HUES64 (cell line): ENCODE data around the gene KCNQ5.

Experiments used
- H3K27ac ChIP-seq: 2 replicates; pipeline ENCODE4 v1.7.0; 2013; ENCODE audit warnings: low read depth, low read length, inconsistent platforms
- H3K27me3 ChIP-seq: 2 replicates; pipeline ENCODE4 v1.6.1; 2013; ENCODE audit warnings: mild to moderate bottlenecking, low read length; ENCODE audit not compliant: insufficient read depth
- H3K36me3 ChIP-seq: 2 replicates; pipeline ENCODE4 v1.6.1; 2013; ENCODE audit warnings: mild to moderate bottlenecking, low read length; ENCODE audit not compliant: insufficient read depth
- H3K4me1 ChIP-seq: 2 replicates; pipeline ENCODE4 v1.6.1; 2013; ENCODE audit warnings: mild to moderate bottlenecking, low read length, moderate library complexity; ENCODE audit not compliant: insufficient read depth
- H3K4me3 ChIP-seq: 2 replicates; pipeline ENCODE4 v1.5.1; 2013; ENCODE audit warnings: mild to moderate bottlenecking, low read length, moderate library complexity
- H3K9ac ChIP-seq: 2 replicates; pipeline ENCODE4 v1.6.1; 2013; ENCODE audit warnings: mild to moderate bottlenecking, low read depth, low read length
- H3K9me3 ChIP-seq: 2 replicates; pipeline ENCODE4 v1.6.1; 2013; ENCODE audit warnings: low read depth, low read length; ENCODE audit not compliant: insufficient read depth
- WGBS: fragments of 150-250, 120-280 bp; methylation state at CpG from one replicate; pipeline ENCODE4 v1.1.7; 2013; ENCODE audit warnings: missing lambda C conversion rate; 5-methylcytosine and 5-hydroxymethylcytosine counted together

The KCNQ5 gene

DNA sequence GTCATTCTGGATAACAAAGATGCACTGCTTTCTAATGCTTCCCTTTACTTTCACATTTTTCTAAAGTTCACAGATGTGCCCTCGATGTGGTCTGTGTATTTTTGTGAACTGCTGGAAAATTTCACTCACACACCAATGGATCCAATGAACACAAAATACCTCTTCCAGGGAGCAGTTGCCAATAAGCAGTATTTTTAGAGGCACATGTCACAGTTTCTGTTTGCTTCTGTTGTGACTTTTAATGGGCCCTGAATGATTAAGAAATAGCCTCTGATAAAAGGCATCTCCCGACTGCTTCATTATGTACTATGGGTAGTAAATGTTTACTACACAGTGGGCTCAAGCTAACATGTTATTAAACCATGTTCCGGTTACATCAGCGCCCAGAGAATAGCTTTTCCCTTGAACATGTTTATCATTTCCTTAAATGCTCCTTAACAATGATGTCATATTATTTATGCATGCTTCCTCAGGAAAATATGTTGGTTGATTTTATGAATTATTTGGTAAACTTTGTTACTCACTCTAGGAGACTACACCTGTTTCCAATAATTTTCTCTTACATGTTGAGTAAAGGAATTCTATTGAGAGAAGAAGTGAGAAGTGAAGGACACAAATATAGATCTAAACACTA is 188.0 kb downstream of the KCNQ5 start:
- Histone ChIP-seq H3K4me1 (peaks cover 11% of the 10 kb centered on the region), H3K36me3 (no peaks in the 10 kb centered on the region), H3K27ac (no peak overlapping the region), H3K4me3 (no peak overlapping the region), H3K9me3 (no peaks in the 10 kb centered on the region), H3K27me3 (no peaks in the 10 kb centered on the region), H3K9ac (no peak overlapping the region)
- 97% methylated on average over 4 of the region's 4 CpGs for WGBS

DNA sequence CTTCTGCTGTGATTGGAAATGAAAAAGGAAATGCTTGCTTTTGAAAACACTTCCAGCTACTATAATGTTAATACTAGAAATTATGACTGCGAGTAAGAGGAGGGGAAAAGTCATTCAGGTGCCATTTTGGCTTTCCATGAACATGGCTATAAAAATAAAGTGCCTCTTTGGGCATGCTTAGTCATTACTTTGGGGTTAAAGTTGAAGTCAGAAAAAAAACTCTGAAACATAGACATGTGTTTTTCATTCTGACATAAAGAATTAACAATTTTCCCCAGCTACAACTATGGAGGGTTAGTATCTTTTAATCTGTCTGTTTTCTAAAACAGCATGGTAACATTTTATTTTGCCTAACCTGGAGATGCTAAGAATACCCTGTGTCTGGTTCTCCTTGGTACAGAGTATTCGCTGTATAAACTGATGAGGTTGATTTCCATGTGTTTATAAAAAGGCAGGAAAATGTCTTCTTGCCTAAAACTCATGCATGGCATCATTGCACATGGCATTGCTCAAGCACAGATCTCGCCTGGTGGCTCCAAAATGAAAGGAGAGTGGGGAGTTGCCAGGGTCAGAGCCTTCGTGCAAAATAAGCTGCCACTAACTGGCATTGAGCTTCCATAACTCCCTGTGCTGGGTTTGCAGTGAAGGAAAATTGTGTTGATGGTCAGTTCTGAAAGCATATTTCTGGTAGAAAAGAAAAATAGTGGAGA is 188.9 kb downstream of the KCNQ5 start:
- H3K27ac ChIP-seq, result no peak overlapping the region
- no peak overlapping the region for H3K4me3 ChIP-seq
- no peaks in the 10 kb centered on the region for H3K9me3 ChIP-seq
- H3K36me3 ChIP-seq, result no peaks in the 10 kb centered on the region
- peaks cover 11% of the 10 kb centered on the region for H3K4me1 ChIP-seq
- H3K9ac ChIP-seq, result no peak overlapping the region
- no peaks in the 10 kb centered on the region for H3K27me3 ChIP-seq
- 93% methylated on average over 4 of the region's 4 CpGs for WGBS

GRCh38 chr6:72811971-72812421 is 190.1 kb downstream of the KCNQ5 start:
- Histone ChIP-seq H3K9me3 (no peaks in the 10 kb centered on the region), H3K4me3 (no peak overlapping the region), H3K36me3 (no peaks in the 10 kb centered on the region), H3K9ac (no peak overlapping the region), H3K27me3 (no peaks in the 10 kb centered on the region), H3K27ac (no peak overlapping the region), H3K4me1 (peaks cover 11% of the 10 kb centered on the region)
- WGBS, result 48% methylated on average over 6 of the region's 6 CpGs

DNA sequence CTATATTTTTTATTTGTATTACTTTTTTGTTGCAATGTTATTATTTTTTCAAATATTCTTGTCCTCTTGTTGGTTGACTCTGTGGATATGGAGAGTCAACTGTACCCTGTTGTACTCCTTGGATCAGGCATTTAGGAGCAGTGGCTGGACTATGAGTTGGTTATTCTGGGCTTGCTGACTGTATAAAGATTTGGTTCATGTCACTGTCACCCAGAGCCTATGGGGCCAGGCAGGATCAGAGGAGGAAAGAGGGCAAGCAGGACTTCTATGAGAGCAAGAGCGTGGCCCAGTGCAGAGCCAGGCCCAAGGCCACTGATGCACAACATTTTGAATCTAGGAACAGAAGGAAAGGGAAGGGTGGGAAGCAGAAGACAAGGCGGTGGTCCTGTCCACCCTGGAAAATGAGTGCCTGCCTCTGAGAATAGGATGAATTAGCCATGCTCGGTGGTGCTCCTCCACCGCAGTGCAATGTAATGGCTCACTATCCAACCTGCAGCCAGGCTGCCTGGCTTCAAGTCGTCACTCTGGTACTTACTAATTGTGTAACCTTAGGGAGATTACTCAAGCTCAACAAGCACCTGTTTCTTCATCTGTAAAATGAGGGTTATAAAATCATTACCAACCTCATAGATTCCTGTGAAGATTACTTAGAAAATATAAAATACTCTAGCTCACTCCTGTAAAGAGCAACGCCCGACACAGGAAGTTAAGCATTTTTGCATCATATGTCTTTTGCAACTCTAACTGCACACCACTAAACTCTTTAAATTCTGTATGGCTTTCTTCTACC is 192.1 kb downstream of the KCNQ5 start:
- no peak overlapping the region for H3K27ac ChIP-seq
- no peaks in the 10 kb centered on the region for H3K9me3 ChIP-seq
- no peak overlapping the region for H3K4me3 ChIP-seq
- H3K4me1 ChIP-seq, result peaks cover 11% of the 10 kb centered on the region
- H3K9ac ChIP-seq, result no peak overlapping the region
- no peaks in the 10 kb centered on the region for H3K36me3 ChIP-seq
- H3K27me3 ChIP-seq, result no peaks in the 10 kb centered on the region
- WGBS, result 90% methylated on average over 7 of the region's 7 CpGs

GRCh38 chr6:72816022-72816421 is 194.2 kb downstream of the KCNQ5 start:
- Histone ChIP-seq H3K36me3 (no peaks in the 10 kb centered on the region), H3K9me3 (no peaks in the 10 kb centered on the region), H3K9ac (no peak overlapping the region), H3K27ac (no peak overlapping the region), H3K4me3 (no peak overlapping the region), H3K4me1 (peaks cover 11% of the 10 kb centered on the region), H3K27me3 (no peaks in the 10 kb centered on the region)
- WGBS, result 96% methylated on average over 1 of the region's 1 CpG

GRCh38 chr6:72817208-72817607 is 195.3 kb downstream of the KCNQ5 start:
- peaks cover 5% of the 10 kb centered on the region for H3K4me1 ChIP-seq
- H3K9ac ChIP-seq, result no peak overlapping the region
- H3K27me3 ChIP-seq, result no peaks in the 10 kb centered on the region
- H3K4me3 ChIP-seq, result no peak overlapping the region
- no peaks in the 10 kb centered on the region for H3K36me3 ChIP-seq
- WGBS, result 92% methylated on average over 2 of the region's 2 CpGs
- H3K27ac ChIP-seq, result no peak overlapping the region
- no peaks in the 10 kb centered on the region for H3K9me3 ChIP-seq

DNA sequence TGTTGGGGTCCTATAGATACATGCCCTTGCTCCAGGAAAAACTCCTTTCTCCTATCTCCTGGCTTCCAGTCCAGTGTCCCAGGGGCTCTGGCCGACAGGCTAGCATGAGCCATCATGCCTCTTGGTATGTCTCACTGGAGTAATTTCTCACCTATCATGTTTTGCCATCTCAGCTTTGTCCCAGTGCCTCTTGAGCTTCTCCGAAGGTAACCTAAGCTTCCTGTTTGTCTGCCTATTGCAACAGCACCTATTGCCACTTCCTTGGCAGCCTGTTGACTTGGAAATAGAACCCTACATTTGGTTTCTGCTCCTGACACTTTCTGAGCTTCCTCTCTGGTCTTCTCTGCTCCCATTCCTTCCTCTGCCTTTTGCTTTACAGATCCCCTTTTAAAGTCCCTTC is 197.7 kb downstream of the KCNQ5 start:
- Histone ChIP-seq H3K27me3 (no peaks in the 10 kb centered on the region), H3K36me3 (no peaks in the 10 kb centered on the region), H3K9me3 (no peaks in the 10 kb centered on the region), H3K4me1 (peaks cover 8% of the 10 kb centered on the region; the same call in 1 of the 2 replicates), H3K27ac (no peak overlapping the region), H3K4me3 (no peak overlapping the region), H3K9ac (no peak overlapping the region)
- WGBS, result 89% methylated on average over 2 of the region's 2 CpGs

DNA sequence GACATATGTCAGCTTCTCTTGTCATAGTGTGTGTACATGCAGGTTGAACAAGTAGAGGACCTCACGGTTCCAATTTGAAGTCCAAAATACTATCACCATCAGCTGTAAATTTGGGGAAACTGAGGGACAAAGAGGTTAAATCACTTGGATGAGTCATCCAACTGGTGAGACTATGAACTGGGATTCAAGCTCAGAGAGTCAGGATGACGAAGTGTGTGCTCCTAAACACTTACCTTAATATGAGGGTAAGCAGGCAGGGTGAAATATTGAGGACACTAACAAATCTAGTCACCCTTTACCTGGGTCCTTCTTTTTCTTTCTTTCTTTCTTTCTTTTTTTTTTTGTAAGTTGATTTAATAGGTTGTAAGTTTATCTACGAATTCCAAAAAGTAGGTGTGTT is 198.3 kb downstream of the KCNQ5 start:
- Histone ChIP-seq H3K9me3 (no peaks in the 10 kb centered on the region), H3K27me3 (no peaks in the 10 kb centered on the region), H3K4me3 (no peak overlapping the region), H3K9ac (no peak overlapping the region), H3K27ac (no peak overlapping the region), H3K36me3 (no peaks in the 10 kb centered on the region), H3K4me1 (peaks cover 8% of the 10 kb centered on the region; the same call in 1 of the 2 replicates)
- WGBS, result 89% methylated on average over 3 of the region's 3 CpGs

DNA sequence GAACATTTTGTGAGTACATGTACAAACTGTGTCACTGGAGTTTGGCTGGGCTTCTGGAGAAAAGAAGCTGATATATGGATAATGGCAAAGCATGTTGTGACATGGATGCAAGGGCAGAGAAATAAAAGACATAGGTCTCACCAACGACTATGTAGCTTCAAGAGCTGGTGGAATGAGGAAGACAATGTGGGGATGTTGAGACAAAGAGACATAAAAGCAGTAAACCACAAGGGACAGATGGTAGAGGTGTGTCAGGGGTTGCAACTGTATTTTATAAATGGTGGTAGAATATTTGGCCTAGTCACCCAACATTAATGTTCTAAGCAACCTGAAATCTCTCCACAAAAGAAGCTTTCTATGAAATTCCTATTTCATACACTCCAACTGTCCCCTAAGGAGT is 199.0 kb downstream of the KCNQ5 start:
- Histone ChIP-seq H3K4me1 (peaks cover 8% of the 10 kb centered on the region; the same call in 1 of the 2 replicates), H3K9ac (no peak overlapping the region), H3K9me3 (no peaks in the 10 kb centered on the region), H3K4me3 (no peak overlapping the region), H3K27ac (no peak overlapping the region), H3K36me3 (no peaks in the 10 kb centered on the region), H3K27me3 (no peaks in the 10 kb centered on the region)
- 92% methylated on average over 1 of the region's 1 CpG for WGBS

DNA sequence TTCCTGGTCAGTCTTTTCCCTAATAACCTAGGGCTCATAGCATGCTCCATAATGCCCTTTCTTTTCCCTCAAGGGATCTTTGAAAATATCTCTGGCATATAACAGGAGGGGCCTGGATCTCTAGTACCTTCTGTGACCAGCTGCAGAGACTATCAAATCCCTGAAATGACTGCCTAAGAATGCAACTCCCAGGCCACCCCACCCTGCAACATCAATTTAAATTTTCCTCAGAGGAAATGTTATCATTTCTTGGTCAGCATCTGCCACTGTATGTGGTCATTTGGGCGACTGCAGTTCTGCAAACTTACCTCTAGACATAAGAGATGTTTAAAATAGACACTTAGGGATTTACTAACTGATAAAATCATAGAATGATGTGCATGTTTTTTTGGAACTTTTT is 200.2 kb downstream of the KCNQ5 start:
- H3K4me3 ChIP-seq, result no peak overlapping the region
- peaks cover 8% of the 10 kb centered on the region; the same call in 1 of the 2 replicates for H3K4me1 ChIP-seq
- no peaks in the 10 kb centered on the region for H3K27me3 ChIP-seq
- H3K27ac ChIP-seq, result no peak overlapping the region
- WGBS, result 100% methylated on average over 1 of the region's 1 CpG
- no peaks in the 10 kb centered on the region for H3K36me3 ChIP-seq
- H3K9me3 ChIP-seq, result no peaks in the 10 kb centered on the region
- H3K9ac ChIP-seq, result no peak overlapping the region

GRCh38 chr6:72822691-72823090 is 200.8 kb downstream of the KCNQ5 start:
- Histone ChIP-seq H3K36me3 (no peaks in the 10 kb centered on the region), H3K9me3 (no peaks in the 10 kb centered on the region), H3K4me3 (no peak overlapping the region), H3K9ac (no peak overlapping the region), H3K27me3 (no peaks in the 10 kb centered on the region), H3K27ac (no peak overlapping the region), H3K4me1 (peaks cover 8% of the 10 kb centered on the region; the same call in 1 of the 2 replicates)
- WGBS, result 86% methylated on average over 1 of the region's 1 CpG
